OCI-LY7 (cell line): ENCODE results near the gene ABHD6. TPM values are rescaled to one million over a fixed set of nuclear protein-coding genes. Genes with fewer than 3 reads are reported as not detected.

Experiments
- BruUV-seq: library from RNA; stranded (reverse); fragments of 400-500 nt; replicated peaks from 2 replicates; lab custom pipeline; 2021; lab: Mats Ljungman, UMichigan
- CTCF ChIA-PET: fragments of 300-600 bp; sonication (Branson Sonifier 250); formaldehyde crosslinking; loops from one replicate; lab custom pipeline; 2022; ENCODE audit warnings: antibody characterized with exemption; ENCODE audit not compliant: unreplicated experiment; lab: Charles Lee
- POLR2A ChIA-PET: fragments of 300-600 bp; sonication (Branson Sonifier 250); formaldehyde crosslinking; loops from one replicate; lab custom pipeline; 2022; ENCODE audit warnings: antibody characterized with exemption; lab: Charles Lee
- DNase-seq: peaks from one replicate; pipeline ENCODE4 v3.0.0-alpha.2; 2015; ENCODE audit warnings: low spot score
- H2AFZ ChIP-seq: fragments of 200-600 bp; sonication (generic), shearing (Covaris generic); 2 replicates; pipeline ENCODE4 v1.6.1; 2014; ENCODE audit warnings: mild to moderate bottlenecking, antibody characterized with exemption, low read length, moderate library complexity
- H3K27ac ChIP-seq: fragments of 200-600 bp; sonication (generic); 2 replicates; pipeline ENCODE4 v1.5.1; 2014; ENCODE audit warnings: mixed run types, low read depth, mild to moderate bottlenecking, moderate library complexity, low read length, inconsistent platforms; ENCODE audit not compliant: poor library complexity, severe bottlenecking
- H3K36me3 ChIP-seq: fragments of 200-600 bp; sonication (generic); 2 replicates; pipeline ENCODE4 v1.6.1; 2014; ENCODE audit warnings: mild to moderate bottlenecking, antibody characterized with exemption, low read length, moderate library complexity, mixed read lengths; ENCODE audit not compliant: insufficient read depth
- H3K4me1 ChIP-seq: fragments of 200-600 bp; sonication (generic); 2 replicates; pipeline ENCODE4 v1.5.1; 2014; ENCODE audit warnings: mild to moderate bottlenecking, low read length; ENCODE audit not compliant: insufficient read depth, poor library complexity, severe bottlenecking
- H3K4me2 ChIP-seq: fragments of 200-600 bp; sonication (generic); 2 replicates; pipeline ENCODE4 v1.6.1; 2014; ENCODE audit warnings: mild to moderate bottlenecking, low read length
- H3K4me3 ChIP-seq: fragments of 200-600 bp; sonication (generic); 2 replicates; pipeline ENCODE4 v1.5.1; 2014; ENCODE audit warnings: mild to moderate bottlenecking, low read depth, low read length; ENCODE audit not compliant: poor library complexity, severe bottlenecking
- H3K79me2 ChIP-seq: fragments of 200-600 bp; sonication (generic); 2 replicates; pipeline ENCODE4 v1.6.1; 2016; ENCODE audit warnings: low read depth, mild to moderate bottlenecking, low read length, moderate library complexity, mixed read lengths; ENCODE audit not compliant: insufficient read depth
- H3K9me2 ChIP-seq: fragments of 200-600 bp; sonication (generic); 2 replicates; pipeline ENCODE4 v1.6.1; 2016; ENCODE audit warnings: mild to moderate bottlenecking, low read length, mixed read lengths; ENCODE audit not compliant: insufficient read depth
- H3K9me3 ChIP-seq: fragments of 200-600 bp; sonication (generic); 2 replicates; pipeline ENCODE4 v1.6.1; 2014; ENCODE audit warnings: mild to moderate bottlenecking, mixed run types, low read length, mixed read lengths
- H4K20me1 ChIP-seq: fragments of 200-600 bp; sonication (generic); 2 replicates; pipeline ENCODE4 v1.6.1; 2014; ENCODE audit warnings: mild to moderate bottlenecking, antibody characterized with exemption, low read length, moderate library complexity, mixed read lengths; ENCODE audit not compliant: insufficient read depth
- EZH2phosphoT487 ChIP-seq: fragments of 200-600 bp; sonication (generic); IDR thresholded peaks from 2 replicates; pipeline ENCODE4 v1.6.1; 2018; ENCODE audit warnings: low read depth, borderline replicate concordance, mild to moderate bottlenecking, mixed run types, antibody characterized with exemption, low read length, moderate library complexity, mixed read lengths
- intact Hi-C: fragments of 100-400 bp; cut with micrococcal nuclease; formaldehyde crosslinking; loops from one replicate; pipeline ENCODE4 v1.10.0; 2022; ENCODE audit not compliant: unreplicated experiment
- total RNA-seq, 2 experiments: library from RNA; depleted of rRNA in 1 of 2; stranded (reverse); fragments of >200 nt in 1 of 2; shearing (Covaris generic) in 1 of 2; gene quantifications; 2 replicates each; pipeline ENCODE4 v1.2.3, GENCODE V29; 2014 to 2022
- TF ChIP-seq, protein P1 (sequence below): fragments of 200-600 bp; sonication (generic); conservative IDR thresholded peaks from 2 replicates; pipeline ENCODE4 v1.5.1; 2014; ENCODE audit warnings: mild to moderate bottlenecking, antibody characterized with exemption, low read length, moderate library complexity, mixed read lengths

The ABHD6 gene
- total RNA-seq, 2 experiments from 2014 or later, result 5.8 to 10.7 TPM

DNA sequence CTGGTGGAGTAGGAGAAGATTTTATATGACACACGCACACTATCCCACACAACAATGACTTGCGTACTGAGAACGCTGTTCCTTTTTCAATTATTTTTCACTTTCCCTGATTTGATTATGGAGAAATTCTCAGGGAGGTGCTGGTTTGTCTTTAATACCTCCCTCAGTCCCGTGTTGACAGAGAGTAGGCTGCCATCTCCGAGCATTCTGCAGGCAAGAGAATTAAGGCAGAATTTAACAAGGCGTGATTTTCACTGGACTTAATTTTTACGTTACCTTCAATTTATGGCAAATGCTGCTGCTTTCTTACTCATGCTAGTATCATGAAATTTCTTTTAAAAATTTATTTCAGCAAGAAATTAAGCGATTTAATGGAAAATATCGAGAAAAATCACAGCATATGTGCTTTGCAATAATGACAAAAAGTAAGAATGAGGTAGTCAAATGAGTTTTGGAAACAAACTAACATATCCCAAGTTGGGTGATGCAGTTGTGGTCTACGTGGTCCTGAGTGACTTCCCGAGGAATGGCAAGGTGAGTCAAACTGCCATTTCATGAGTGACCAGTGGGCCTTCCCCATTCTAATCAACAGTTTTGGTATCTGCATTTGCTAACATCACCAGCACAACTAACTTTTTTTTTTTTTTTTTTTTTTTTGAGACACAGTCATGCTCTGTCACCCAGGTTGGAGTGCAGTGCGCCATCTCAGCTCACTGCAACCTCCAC is 43.7 kb upstream of the ABHD6 start:
- ChIA-PET CTCF (no interaction called here), POLR2A (interaction anchor here (0.7 kb wide), 1 partner anchor 234 kb away, joined by 6 read pairs; no protein-coding TSS in a partner anchor)
- H3K4me1 ChIP-seq, result peaks cover 18% of the 10 kb centered on the region
- no peaks in the 10 kb centered on the region for H3K79me2 ChIP-seq
- no peak overlapping the region for H3K4me2 ChIP-seq
- H3K9me2 ChIP-seq, result no peaks in the 10 kb centered on the region
- no peaks in the 10 kb centered on the region for H3K36me3 ChIP-seq
- BruUV-seq, result no TSS peak
- no peak overlapping the region for H3K27ac ChIP-seq
- no peak for DNase-seq
- no peak overlapping the region for H2AFZ ChIP-seq
- H3K9me3 ChIP-seq, result peaks cover 6% of the 10 kb centered on the region; the same call in 1 of the 2 replicates
- H4K20me1 ChIP-seq, result no peaks in the 10 kb centered on the region
- H3K4me3 ChIP-seq, result no peak overlapping the region
- intact Hi-C loops, result no loop called here
- no peak for TF ChIP-seq EZH2phosphoT487
- TF ChIP-seq, protein P1, sequence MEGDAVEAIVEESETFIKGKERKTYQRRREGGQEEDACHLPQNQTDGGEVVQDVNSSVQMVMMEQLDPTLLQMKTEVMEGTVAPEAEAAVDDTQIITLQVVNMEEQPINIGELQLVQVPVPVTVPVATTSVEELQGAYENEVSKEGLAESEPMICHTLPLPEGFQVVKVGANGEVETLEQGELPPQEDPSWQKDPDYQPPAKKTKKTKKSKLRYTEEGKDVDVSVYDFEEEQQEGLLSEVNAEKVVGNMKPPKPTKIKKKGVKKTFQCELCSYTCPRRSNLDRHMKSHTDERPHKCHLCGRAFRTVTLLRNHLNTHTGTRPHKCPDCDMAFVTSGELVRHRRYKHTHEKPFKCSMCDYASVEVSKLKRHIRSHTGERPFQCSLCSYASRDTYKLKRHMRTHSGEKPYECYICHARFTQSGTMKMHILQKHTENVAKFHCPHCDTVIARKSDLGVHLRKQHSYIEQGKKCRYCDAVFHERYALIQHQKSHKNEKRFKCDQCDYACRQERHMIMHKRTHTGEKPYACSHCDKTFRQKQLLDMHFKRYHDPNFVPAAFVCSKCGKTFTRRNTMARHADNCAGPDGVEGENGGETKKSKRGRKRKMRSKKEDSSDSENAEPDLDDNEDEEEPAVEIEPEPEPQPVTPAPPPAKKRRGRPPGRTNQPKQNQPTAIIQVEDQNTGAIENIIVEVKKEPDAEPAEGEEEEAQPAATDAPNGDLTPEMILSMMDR, result no peak

DNA sequence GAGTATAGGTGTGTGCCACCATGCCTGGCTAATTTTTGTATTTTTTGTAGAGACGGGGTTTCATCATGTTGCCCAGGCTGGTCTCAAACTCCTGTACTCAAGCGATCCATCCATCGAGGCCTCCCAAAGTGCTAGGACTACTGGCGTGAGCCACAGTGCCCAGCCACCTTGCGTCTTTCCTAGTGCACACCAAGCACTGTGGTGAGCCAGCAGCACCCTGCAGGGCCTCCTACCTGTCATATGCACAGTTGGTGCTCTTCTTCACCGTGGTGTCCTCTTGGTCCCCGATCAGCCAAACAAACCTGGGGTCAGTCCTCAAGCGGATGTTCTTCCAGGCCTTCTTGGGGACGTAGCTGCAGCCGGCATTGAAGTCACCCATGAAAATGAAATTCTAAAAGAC is 40.0 kb upstream of the ABHD6 start:
- H4K20me1 ChIP-seq, result no peaks in the 10 kb centered on the region
- BruUV-seq, result no TSS peak
- H3K9me3 ChIP-seq, result peaks cover 6% of the 10 kb centered on the region; the same call in 1 of the 2 replicates
- H3K27ac ChIP-seq, result no peak overlapping the region
- TF ChIP-seq EZH2phosphoT487, result no peak
- TF ChIP-seq, protein P1, result no peak
- no peak for DNase-seq
- H3K79me2 ChIP-seq, result no peaks in the 10 kb centered on the region
- H3K4me3 ChIP-seq, result no peak overlapping the region
- no peak overlapping the region for H2AFZ ChIP-seq
- H3K36me3 ChIP-seq, result no peaks in the 10 kb centered on the region
- ChIA-PET CTCF (interaction anchor here (1.6 kb wide), 1 partner anchor 20 kb away, joined by 3 read pairs; no protein-coding TSS in a partner anchor), POLR2A (interaction anchor here (0.6 to 1.6 kb wide), 6 partner anchors 8 to 114 kb away, joined by 3 to 9 read pairs (median 4); no protein-coding TSS in a partner anchor)
- H3K4me2 ChIP-seq, result no peak overlapping the region
- H3K9me2 ChIP-seq, result no peaks in the 10 kb centered on the region
- peaks cover 26% of the 10 kb centered on the region for H3K4me1 ChIP-seq
- intact Hi-C loops, result loop anchor here (2.0 kb wide), 1 partner anchor 17 kb away; no protein-coding TSS in a partner anchor

DNA sequence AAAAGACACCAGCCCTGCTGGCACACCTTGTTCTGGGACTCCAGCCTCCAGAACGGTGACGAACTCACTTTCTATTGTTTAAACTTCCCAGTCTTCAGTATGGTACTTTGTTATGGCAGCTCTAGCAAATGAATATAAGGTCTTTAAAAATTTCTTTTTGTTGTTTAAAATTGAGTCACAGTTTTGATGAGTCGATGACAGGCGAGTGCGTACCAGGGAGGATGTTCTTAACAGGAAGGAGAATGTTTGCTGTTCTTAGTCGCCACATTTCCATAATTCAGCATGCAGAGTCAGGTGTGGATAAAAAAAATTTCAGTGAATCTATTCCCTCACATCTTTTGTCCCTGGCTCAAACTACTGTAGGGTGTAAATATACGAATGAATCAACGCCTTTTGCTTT is 39.2 kb upstream of the ABHD6 start:
- Histone ChIP-seq H3K4me2 (no peak overlapping the region), H4K20me1 (no peaks in the 10 kb centered on the region), H3K79me2 (no peaks in the 10 kb centered on the region), H3K27ac (no peak overlapping the region), H2AFZ (peak overlapping the region; percentile 18; the same call in 1 of the 2 replicates), H3K4me3 (no peak overlapping the region), H3K36me3 (no peaks in the 10 kb centered on the region), H3K9me3 (peaks cover 6% of the 10 kb centered on the region; the same call in 1 of the 2 replicates), H3K4me1 (peaks cover 26% of the 10 kb centered on the region), H3K9me2 (no peaks in the 10 kb centered on the region)
- TF ChIP-seq, protein P1, result no peak
- TF ChIP-seq EZH2phosphoT487, result no peak
- POLR2A ChIA-PET, result interaction anchor here (0.6 to 0.7 kb wide), 2 partner anchors 14 to 115 kb away, joined by 3 to 5 read pairs; no protein-coding TSS in a partner anchor
- intact Hi-C loops, result no loop called here
- DNase-seq, result no peak
- no TSS peak for BruUV-seq
- CTCF ChIA-PET, result no interaction called here
